ENCODE data around the gene NCOR2.

The NCOR2 gene

DNA sequence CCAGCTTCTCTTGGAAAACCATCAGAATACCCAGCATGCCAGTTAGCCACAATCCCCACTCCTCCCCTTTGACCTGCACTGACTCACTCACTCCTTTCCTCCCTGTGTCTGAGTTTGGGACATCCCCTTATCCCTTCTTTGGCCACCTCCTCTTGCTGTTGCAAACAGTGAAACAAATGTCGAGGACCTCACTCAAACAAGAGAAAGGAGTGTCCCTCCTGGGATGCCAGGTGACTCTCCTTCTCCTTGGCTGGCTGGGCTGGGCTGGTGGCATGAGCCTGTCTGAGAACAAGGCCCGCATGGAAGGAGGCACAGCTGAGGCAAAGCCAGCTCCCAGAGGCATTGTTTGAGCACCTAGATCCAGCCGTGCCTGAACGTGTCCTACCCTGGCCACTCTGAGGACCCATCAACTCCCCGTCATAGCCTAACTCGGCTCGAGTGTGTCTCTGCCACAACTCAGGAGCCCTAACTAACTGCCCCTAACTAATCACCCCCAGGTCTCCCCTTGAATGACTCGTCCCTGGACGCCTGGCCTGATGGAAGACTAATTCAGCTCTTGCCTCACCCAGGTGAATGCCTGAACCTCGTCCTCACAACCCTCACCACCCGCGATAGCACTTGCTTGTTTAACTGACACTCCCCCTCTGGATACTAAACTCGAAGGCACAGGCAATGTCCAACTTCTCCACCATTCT is 43.0 kb downstream of the NCOR2 start:
- DNase-seq: no peak

DNA sequence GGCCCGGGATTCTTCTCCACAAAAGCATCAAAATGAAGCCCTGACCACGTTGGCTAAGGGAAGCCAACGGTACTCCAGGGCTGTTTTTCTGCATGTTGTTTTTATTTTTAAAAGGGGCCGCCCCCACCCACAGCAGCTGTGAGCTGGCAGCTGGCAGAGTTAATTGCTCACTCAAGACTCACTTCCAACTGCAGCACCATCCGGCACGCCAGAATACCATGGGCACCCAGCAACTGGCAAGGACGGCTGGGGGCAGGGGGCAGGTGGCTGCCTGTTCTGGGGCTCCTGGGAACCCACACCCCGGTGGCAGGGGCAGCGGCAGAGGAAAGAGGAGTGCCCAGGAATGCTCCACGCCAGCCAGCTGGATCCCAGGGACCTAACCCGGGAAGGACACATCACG is 44.3 kb downstream of the NCOR2 start:
- DNase-seq: no peak

DNA sequence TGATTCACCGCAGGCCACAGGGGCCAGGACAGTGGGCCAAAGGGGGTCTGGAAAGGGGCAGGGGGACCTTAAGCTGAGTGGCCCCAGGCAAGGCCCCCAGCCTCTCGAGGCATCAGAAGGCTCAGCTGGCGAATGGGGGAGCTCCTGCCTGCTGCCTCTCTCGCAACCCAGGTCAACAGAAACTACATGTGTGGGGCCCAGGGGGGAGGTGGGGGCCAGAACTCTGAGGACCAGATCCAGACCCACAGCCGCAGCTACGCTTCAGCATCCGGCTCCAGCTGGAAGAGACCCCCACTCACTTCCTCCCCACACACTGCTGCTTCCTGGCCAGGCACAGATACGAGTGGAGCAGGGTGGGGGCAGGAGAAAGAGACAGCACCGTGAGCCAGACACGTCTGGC is 46.5 kb downstream of the NCOR2 start:
- no peak for DNase-seq

DNA sequence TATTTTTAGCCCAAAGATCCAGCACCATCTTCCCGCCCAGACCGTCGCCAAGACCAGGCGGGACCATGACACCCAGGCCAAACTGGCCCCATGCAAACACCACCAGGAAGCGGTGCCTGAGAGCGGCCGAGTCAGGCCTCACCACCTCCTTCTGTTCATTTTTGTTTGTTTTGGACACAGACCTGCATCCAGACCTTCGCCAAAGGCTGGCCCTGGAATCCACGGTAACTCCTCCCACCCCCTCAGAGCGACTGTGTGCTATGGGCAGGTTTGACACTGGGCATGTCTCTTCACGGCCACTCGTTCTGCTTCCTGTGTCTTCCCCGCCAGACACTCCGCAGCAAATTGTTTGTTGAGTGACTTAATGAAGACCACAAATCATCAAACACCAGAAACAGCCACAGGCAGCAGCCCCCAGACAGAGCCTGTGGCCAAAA is 47.1 kb downstream of the NCOR2 start:
- peak; percentile 96 for DNase-seq

GRCh38 chr12:124519746-124520145 is 47.7 kb downstream of the NCOR2 start:
- no peak for DNase-seq

DNA sequence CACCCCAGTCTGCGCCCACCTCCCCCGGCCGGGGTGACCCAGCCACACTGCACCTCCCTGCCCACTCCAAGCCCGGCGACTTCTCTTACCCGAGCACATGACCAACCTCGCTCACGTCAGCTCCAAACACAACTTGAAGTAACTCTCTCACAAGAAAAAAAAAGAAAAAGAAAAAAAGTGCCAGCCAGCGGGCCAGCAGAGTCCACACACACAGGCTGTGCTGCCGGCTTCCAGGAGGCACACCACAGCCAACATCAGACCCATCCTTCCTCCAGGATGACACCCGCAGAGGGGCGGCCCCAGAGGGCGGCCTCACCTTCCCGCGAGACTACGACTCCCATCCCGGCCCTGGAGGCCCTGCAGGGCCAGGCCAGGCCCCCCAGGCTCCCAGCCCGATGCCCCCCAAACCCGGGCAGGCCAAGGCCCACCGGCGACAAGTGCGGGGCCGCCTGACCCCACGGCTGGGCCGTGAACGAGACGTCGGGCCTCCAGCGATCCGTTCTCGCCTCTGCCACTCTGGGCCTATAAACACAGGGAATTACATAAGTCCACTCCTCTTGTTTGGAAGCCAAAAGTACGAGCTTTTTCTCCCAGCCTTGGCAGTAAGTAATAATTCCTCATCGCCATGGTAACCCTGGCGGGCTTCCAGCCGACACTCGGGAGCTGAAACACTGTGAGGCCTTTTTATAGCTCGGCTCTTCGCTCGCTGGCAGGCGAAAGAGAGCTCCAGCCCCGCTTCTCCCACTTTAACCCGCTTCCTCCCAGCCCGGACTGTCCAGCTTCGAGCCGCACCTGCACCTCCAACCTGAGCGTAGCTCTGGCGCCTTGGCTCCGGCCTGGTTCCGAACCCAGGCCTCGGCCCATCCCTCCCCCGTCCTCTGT is 49.1 kb downstream of the NCOR2 start:
- DNase-seq: peak; percentile 92
